C4-2B (cell line): Measurements from ENCODE around the gene LRIT2.
"Not testable (repeated sequence)": the region's sequence is repeated elsewhere in the genome, so short reads cannot be mapped to it uniquely, and the experiment has no call there.

Experiments used
- H3K27ac ChIP-seq: fragments of 450-650 bp; 2 replicates; pipeline ENCODE4 v1.5.1; 2017
- ZFX ChIP-seq: fragments of 450-650 bp; IDR thresholded peaks from 2 replicates; pipeline ENCODE4 v1.6.1; 2017
- TF ChIP-seq, protein P1 (sequence below): fragments of 450-650 bp; conservative IDR thresholded peaks from 2 replicates; pipeline ENCODE4 v1.5.1; 2017; ENCODE audit warnings: mild to moderate bottlenecking

Gene LRIT2

GRCh38 chr10:84185526-84186175 is 39.7 kb downstream of the LRIT2 start:
- no peak for TF ChIP-seq ZFX
- TF ChIP-seq, protein P1, sequence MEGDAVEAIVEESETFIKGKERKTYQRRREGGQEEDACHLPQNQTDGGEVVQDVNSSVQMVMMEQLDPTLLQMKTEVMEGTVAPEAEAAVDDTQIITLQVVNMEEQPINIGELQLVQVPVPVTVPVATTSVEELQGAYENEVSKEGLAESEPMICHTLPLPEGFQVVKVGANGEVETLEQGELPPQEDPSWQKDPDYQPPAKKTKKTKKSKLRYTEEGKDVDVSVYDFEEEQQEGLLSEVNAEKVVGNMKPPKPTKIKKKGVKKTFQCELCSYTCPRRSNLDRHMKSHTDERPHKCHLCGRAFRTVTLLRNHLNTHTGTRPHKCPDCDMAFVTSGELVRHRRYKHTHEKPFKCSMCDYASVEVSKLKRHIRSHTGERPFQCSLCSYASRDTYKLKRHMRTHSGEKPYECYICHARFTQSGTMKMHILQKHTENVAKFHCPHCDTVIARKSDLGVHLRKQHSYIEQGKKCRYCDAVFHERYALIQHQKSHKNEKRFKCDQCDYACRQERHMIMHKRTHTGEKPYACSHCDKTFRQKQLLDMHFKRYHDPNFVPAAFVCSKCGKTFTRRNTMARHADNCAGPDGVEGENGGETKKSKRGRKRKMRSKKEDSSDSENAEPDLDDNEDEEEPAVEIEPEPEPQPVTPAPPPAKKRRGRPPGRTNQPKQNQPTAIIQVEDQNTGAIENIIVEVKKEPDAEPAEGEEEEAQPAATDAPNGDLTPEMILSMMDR = no peak
- H3K27ac ChIP-seq = no peak overlapping the region

DNA sequence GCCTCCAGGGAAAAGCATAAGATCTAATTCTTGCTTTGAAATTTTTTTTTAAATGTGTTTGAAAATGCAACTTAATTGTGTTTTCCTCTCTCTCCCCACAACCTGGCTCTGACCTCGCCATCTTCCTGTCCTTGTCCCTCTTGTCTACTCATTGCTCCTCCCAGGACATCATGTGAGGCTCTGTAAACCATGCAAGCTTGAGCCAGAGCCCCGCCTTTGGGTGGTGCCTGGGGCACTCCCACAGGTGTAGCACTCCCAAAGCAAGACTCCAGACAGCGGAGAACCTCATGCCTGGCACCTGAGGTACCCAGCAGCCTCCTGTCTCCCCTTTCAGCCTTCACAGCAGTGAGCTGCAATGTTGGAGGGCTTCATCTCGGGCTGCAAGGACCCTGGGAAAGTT is 40.8 kb downstream of the LRIT2 start:
- TF ChIP-seq, protein P1 = no peak
- TF ChIP-seq ZFX = no peak
- H3K27ac ChIP-seq = no peak overlapping the region

GRCh38 chr10:84181631-84182030 is 43.7 kb downstream of the LRIT2 start:
- H3K27ac ChIP-seq = no peak overlapping the region
- TF ChIP-seq, protein P1 = no peak
- TF ChIP-seq ZFX = no peak

DNA sequence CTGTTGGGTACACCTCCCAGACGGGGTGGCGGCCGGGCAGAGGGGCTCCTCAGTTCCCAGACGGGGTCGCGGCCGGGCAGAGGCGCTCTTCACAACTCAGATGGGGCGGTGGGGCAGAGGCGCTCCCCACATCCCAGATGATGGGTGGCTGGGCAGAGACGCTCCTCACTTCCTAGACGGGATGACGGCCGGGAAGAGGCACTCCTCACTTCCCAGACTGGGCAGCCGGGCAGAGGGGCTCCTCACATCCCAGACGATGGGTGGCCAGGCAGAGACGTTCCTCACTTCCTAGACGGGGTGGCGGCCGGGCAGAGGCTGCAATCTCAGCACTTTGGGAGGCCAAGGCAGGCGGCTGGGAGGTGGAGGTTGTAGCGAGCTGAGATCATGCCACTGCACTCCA is 45.0 kb downstream of the LRIT2 start:
- H3K27ac ChIP-seq = not testable (repeated sequence)

DNA sequence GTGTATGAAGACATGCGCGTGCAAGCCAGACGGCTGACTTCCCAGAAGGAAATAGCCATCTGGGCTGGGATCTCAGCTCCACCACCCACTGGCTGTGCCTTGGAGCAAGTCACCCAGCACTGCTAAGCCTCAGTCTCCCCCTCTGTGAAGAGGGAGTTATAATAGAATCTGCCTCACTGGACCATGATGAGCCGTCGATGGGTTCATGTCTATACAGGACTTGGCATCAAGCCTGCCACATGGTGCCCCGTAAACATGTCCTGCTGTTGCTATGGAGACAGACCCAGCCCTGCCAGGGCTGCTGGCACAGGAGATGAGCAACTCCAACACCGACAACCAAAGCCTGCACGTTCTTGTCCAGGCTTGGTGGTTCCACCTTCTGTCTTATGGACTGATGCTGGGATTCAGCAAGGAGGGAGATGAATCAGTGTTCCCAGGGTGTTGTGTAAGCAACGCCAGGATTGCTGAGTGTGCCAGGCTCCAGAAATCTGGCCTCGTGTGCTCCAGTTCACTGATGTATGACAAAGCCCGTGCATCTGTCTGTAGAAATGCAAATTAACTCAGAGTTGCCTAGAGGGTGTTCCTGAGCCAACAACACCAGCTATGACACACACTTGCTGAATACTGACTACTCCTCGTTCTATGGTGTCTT is 46.2 kb downstream of the LRIT2 start:
- no peak overlapping the region for H3K27ac ChIP-seq
- TF ChIP-seq, protein P1 = no peak
- TF ChIP-seq ZFX = no peak

DNA sequence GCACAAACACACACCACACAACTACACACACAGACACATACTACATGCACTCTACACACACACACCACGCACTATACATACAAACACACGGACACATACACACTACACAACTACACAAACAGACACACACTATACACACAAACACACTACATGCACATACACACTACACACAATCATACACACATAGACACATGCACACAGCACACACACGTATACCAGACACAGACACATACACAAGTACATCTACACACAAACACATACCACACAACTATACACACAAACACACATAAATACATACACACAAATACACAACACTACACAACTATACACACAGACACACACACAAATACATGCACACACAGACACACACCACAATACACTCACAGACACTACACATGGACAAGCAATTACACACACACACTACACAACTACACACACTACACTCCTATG is 47.2 kb downstream of the LRIT2 start:
- TF ChIP-seq ZFX = no peak
- H3K27ac ChIP-seq = no peak overlapping the region

DNA sequence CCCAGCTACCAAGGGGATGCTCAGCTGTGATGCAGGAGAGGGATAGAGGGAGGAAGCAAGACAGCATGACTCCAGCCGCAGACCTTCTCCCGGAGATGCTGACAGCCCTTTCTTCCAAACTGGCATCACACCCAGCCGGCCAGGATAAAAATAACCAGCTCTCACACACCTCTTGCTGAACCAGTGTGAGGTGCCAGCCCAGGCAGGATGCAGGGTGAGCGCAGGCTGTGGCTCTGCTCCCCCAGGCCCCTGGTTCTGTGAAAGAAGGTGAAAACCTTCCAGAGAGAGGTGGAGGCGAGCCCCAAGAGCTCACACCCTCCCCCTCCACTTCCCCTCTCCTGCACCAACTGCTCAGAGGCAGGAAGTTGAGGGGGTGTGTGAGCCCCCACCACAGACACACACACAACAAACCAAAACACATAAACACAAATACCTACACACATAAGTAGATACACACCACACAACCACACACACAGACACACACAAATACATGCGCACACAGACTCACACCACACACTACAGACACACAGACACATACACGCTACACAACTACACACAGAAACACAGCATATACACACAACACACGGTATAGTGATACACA is 47.7 kb downstream of the LRIT2 start:
- TF ChIP-seq, protein P1 = no peak
- no peak for TF ChIP-seq ZFX
- no peak overlapping the region for H3K27ac ChIP-seq

GRCh38 chr10:84176836-84177474 is 48.4 kb downstream of the LRIT2 start:
- H3K27ac ChIP-seq = no peak overlapping the region
- no peak for TF ChIP-seq ZFX
- TF ChIP-seq, protein P1 = no peak
